ENCODE measurements around the gene MANBA. TPM values are rescaled to one million over a fixed set of nuclear protein-coding genes. Genes with fewer than 3 reads are reported as not detected.
"Not testable (repeated sequence)": the region's sequence is repeated elsewhere in the genome, so short reads cannot be mapped to it uniquely, and the experiment has no call there.

MANBA gene
- total RNA-seq, 1 experiment from 2014 or later: 21.4 TPM

GRCh38 chr4:102710986-102711385 lies 49.8 kb downstream of the MANBA start:
- no peaks in the 10 kb centered on the region for H4K20me1 ChIP-seq (ENCODE audit: control insufficient read depth, insufficient read depth, insufficient read length)
- no peaks in the 10 kb centered on the region for H3K9me3 Mint-ChIP-seq
- no peak overlapping the region for H4K5ac ChIP-seq (ENCODE audit: insufficient read length, low read depth, low read length)
- H3K9ac ChIP-seq (ENCODE audit: extremely low read depth, insufficient read length, low read length): no peak overlapping the region
- no peak overlapping the region for H3K56ac ChIP-seq (ENCODE audit: insufficient read length, low read depth, low read length)
- no peak overlapping the region for H4K8ac ChIP-seq (replicated peaks; ENCODE audit: insufficient read length, low read depth, low read length)
- no peak overlapping the region for H3K4me2 ChIP-seq (ENCODE audit: insufficient read depth, insufficient read length, low read length)
- H4K91ac ChIP-seq (ENCODE audit: insufficient read length, low read depth, low read length): no peak overlapping the region
- peaks cover 2% of the 10 kb centered on the region for H3K79me1 ChIP-seq (ENCODE audit: insufficient read depth, low read depth, low read length, poor library complexity, severe bottlenecking)
- no peak overlapping the region for H3K18ac ChIP-seq (ENCODE audit: insufficient read length, low read depth, low read length)
- H3K23me2 ChIP-seq (ENCODE audit: insufficient read length, low read depth, low read length, poor library complexity, severe bottlenecking): no peaks in the 10 kb centered on the region
- H3K9me3 ChIP-seq (ENCODE audit: control insufficient read depth, low read depth, low read length): no peaks in the 10 kb centered on the region
- no peak overlapping the region for H3K27ac ChIP-seq (ENCODE audit: insufficient read length, low read depth, low read length)
- H3K36me3 Mint-ChIP-seq (ENCODE audit: insufficient read depth in 1 of 3, low read depth in 3 of 3): peaks cover 0 to 3% (median 0%) of the 10 kb centered on the region in 3 experiments; a peak in 1 of 7 replicates
- no peak overlapping the region for H3T11ph ChIP-seq (ENCODE audit: low read length)
- H3K14ac ChIP-seq (ENCODE audit: insufficient read depth, low read length): no peak overlapping the region
- no peak overlapping the region for H3K23ac ChIP-seq (ENCODE audit: insufficient read length, low read depth, low read length)
- H3K4me1 ChIP-seq (ENCODE audit: insufficient read depth, low read length): no peaks in the 10 kb centered on the region
- H3K27me3 Mint-ChIP-seq (ENCODE audit: low read depth): no peaks in the 10 kb centered on the region
- H2AK5ac ChIP-seq (ENCODE audit: insufficient read length, low read length): no peak overlapping the region
- H2BK12ac ChIP-seq (ENCODE audit: insufficient read length, low read depth, low read length): no peak overlapping the region
- no peak overlapping the region for H2AFZ ChIP-seq (ENCODE audit: low read length)
- no peak overlapping the region for H2BK15ac ChIP-seq (ENCODE audit: low read depth, low read length)
- no peaks in the 10 kb centered on the region for H3K79me2 ChIP-seq (ENCODE audit: insufficient read depth, low read length)
- no peak overlapping the region for H2BK5ac ChIP-seq (ENCODE audit: insufficient read length, low read length)
- no CpG with 5 or more reads among the region's 3 CpGs for WGBS (ENCODE audit: extremely low coverage, insufficient read length, low lambda C conversion rate)
- H2BK120ac ChIP-seq (ENCODE audit: low read depth, low read length, poor library complexity, severe bottlenecking): no peak overlapping the region
- no peak for TF ChIP-seq CTCF (conservative IDR thresholded peaks at IDR 0.05)
- no peak overlapping the region for H3K4me3 Mint-ChIP-seq
- H3K27me3 ChIP-seq (ENCODE audit: insufficient read depth, low read length): no peaks in the 10 kb centered on the region
- no peak overlapping the region for H2BK20ac ChIP-seq (ENCODE audit: low read depth, low read length, poor library complexity, severe bottlenecking)
- H3K4ac ChIP-seq (ENCODE audit: low read depth, low read length): no peak overlapping the region
- no peak for DNase-seq
- no peaks in the 10 kb centered on the region for H3K4me1 Mint-ChIP-seq
- no peak overlapping the region for H3K27ac Mint-ChIP-seq

GRCh38 chr4:102709060-102709459 lies 51.7 kb downstream of the MANBA start:
- H3K4me1 ChIP-seq (ENCODE audit: insufficient read depth, low read length); H3K4me1 Mint-ChIP-seq; H2BK15ac ChIP-seq (ENCODE audit: low read depth, low read length); DNase-seq; H3K4me3 Mint-ChIP-seq; H3K9ac ChIP-seq (ENCODE audit: extremely low read depth, insufficient read length, low read length); H3K4me2 ChIP-seq (ENCODE audit: insufficient read depth, insufficient read length, low read length); H3K14ac ChIP-seq (ENCODE audit: insufficient read depth, low read length); H2AFZ ChIP-seq (ENCODE audit: low read length); H3K9me3 ChIP-seq (ENCODE audit: control insufficient read depth, low read depth, low read length); H4K20me1 ChIP-seq (ENCODE audit: control insufficient read depth, insufficient read depth, insufficient read length); H2BK5ac ChIP-seq (ENCODE audit: insufficient read length, low read length); H4K5ac ChIP-seq (ENCODE audit: insufficient read length, low read depth, low read length); H3K79me1 ChIP-seq (ENCODE audit: insufficient read depth, low read depth, low read length, poor library complexity, severe bottlenecking); H2AK5ac ChIP-seq (ENCODE audit: insufficient read length, low read length); H3K23ac ChIP-seq (ENCODE audit: insufficient read length, low read depth, low read length); H3K56ac ChIP-seq (ENCODE audit: insufficient read length, low read depth, low read length); H3K18ac ChIP-seq (ENCODE audit: insufficient read length, low read depth, low read length); H2BK20ac ChIP-seq (ENCODE audit: low read depth, low read length, poor library complexity, severe bottlenecking); H3K27ac ChIP-seq (ENCODE audit: insufficient read length, low read depth, low read length); H2BK12ac ChIP-seq (ENCODE audit: insufficient read length, low read depth, low read length); H3K27me3 ChIP-seq (ENCODE audit: insufficient read depth, low read length); H3K23me2 ChIP-seq (ENCODE audit: insufficient read length, low read depth, low read length, poor library complexity, severe bottlenecking); H3K27me3 Mint-ChIP-seq (ENCODE audit: low read depth); H3K79me2 ChIP-seq (ENCODE audit: insufficient read depth, low read length); H3T11ph ChIP-seq (ENCODE audit: low read length); H3K27ac Mint-ChIP-seq; H3K36me3 Mint-ChIP-seq (ENCODE audit: insufficient read depth in 1 of 3, low read depth in 3 of 3); H4K91ac ChIP-seq (ENCODE audit: insufficient read length, low read depth, low read length); H3K9me3 Mint-ChIP-seq; H4K8ac ChIP-seq (replicated peaks; ENCODE audit: insufficient read length, low read depth, low read length); H3K4ac ChIP-seq (ENCODE audit: low read depth, low read length); H2BK120ac ChIP-seq (ENCODE audit: low read depth, low read length, poor library complexity, severe bottlenecking): not testable (repeated sequence)
- no CpG with 5 or more reads among the region's 1 CpG for WGBS (ENCODE audit: extremely low coverage, insufficient read length, low lambda C conversion rate)
